TTC549 (cell line): Measurements from ENCODE around the gene BCAP31.
"Not testable (repeated sequence)": the region's sequence is repeated elsewhere in the genome, so short reads cannot be mapped to it uniquely, and the experiment has no call there.

ENCODE experiments used
- FAIRE-seq: peaks from 2 replicates; lab custom pipeline; 2012; peaks lifted over from hg19 to GRCh38; lab: Jason Lieb, UNC

The BCAP31 gene

DNA sequence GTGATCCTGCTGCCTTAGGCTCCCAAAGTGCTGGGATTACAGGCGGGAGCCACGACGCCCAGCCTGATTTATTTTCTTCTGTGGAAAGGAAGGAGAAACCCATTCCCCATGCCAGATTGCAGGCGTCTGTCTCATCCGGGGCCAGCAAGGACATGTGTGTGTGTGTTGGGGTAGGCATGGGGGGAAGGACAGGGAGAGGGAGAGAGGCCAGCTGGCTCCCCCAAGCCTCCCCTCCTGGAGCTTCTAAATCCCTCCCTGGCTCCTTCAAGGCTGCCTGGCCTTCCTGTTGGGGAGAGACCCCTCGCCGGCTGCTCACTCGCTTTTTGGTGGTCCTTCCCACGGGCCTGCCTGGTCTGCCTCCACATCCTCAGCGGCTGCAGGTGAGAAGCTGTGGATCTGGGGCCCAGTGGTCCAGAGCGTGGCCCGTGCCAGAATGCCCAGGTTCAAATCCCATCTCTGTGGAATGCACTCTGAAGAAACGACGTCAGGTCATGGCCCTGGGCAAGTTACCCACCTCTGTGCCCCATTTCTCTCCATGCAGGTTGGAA, 38.5 kb upstream of the BCAP31 start:
- FAIRE-seq, result no peak

DNA sequence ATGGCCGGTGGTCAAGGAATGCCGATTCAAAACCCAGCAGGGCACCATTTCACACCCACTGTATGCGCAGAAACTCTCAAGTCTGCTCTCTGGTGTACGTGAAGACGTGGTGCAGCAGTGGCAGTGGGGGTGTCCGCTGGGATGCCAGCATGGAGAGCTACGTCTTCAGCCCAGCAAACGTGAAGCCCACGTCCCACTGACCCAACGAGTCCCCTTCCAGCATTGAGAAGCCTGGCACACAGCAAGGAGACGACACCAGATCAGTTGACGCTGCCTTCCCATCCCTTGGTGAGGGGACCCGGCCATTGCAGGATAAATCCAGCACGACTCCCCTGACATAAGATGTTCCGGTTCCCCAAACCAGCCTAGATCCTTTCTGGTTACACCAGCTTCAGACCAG, 37.7 kb upstream of the BCAP31 start:
- no peak for FAIRE-seq

DNA sequence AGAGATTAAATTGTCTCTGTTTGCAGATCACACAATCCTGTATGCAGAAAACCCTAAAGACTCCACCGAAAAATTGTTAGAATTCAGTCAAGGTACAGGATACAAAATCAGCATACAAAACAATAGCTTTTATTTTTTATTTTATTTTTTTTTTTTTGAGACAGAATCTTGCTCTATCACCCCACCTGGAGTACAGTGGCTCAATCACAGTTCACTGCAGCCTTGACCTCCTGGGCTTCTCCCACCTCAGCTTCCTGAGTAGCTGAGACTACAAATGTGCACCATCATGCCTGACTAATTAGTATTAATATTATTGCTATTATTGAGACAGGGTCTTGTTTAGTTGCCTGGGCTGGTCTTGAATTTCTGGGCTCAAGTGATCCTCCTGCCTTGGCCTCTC, 30.9 kb upstream of the BCAP31 start:
- no peak for FAIRE-seq

DNA sequence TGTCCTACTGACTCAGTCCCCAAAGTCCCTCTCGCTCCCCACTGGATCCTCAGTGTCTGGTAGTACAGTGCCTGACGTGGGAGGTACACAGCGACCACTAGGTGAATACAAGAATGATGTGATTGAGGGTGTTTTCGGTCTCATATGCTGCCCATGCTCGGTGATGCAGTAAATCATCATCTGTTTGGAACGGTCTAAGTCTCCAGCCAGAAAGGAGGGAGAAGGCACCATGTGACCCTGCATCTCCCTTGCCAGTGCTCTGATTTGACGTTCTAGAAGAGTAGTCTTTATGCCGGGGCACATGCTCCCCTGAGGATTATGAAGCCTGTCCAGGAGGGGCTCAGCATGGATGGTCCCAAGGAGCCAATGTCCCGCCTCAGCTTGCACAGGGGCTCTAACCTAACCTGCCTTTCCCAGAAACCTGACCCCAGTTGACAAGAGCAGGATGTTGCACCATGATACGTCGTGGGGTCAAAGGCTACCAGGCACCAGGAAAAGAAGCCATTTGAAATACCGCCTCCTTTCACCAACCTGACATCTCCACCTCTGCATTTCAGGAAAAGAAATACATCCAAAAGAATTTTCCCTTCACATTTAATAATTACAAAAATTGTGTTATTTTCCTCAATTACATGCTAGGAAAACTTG, 26.1 kb upstream of the BCAP31 start:
- FAIRE-seq, result no peak

DNA sequence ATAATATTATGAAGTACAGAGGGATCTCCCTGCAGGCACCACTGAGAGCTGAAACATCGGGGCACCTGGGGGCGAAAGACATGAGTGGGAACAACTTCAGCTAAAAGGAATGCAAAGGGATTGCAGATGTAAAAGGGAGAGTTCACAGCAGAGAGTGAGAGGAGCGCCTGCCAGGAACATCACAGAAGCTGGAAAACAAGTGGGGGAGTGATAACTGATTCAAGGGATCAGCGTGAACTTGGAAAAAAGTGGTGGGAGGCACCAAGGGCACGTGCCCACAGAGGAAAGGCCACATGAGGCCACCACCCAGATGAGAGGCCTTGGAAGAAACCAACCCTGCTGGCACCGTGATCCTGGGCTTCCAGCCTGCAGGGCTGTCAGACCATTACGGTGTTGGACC, 24.8 kb upstream of the BCAP31 start:
- not testable (repeated sequence) for FAIRE-seq

DNA sequence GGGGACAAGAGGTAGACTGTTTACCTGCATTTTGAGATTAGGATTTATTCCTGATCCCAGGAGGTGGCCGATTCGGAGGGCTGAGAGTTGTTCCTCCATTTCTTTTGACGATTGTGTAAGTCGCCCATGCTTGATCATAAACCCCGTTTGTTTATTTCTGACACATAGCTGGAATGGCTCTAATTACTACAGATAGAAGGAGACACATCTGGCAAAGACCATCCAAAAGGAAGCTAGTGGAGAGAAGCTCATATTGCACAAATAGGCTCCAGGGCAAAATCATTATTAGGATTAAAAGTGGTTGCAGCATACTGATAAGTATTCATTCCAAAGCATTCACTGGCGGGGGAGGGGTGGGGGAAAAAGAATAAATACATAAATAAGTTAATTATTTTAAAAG, 22.8 kb upstream of the BCAP31 start:
- FAIRE-seq, result not testable (repeated sequence)

DNA sequence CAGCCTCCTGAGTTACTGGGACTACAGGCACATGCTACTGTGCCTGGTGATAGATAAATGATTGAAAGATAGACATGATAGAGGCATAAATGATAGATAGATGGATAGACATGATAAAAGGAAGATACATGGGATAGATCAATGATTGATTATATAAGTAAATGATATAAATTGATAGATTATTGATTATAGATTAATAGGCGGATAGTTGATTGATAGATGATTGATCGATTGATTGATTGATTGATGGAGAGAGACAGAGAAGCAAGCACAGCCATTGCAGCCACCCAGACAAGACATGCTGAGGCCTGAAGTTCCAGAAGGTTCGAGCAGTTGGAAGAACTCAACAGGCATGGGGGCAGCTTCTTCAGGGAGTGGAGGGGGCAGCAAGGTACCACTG, 22.2 kb upstream of the BCAP31 start:
- FAIRE-seq, result no peak

DNA sequence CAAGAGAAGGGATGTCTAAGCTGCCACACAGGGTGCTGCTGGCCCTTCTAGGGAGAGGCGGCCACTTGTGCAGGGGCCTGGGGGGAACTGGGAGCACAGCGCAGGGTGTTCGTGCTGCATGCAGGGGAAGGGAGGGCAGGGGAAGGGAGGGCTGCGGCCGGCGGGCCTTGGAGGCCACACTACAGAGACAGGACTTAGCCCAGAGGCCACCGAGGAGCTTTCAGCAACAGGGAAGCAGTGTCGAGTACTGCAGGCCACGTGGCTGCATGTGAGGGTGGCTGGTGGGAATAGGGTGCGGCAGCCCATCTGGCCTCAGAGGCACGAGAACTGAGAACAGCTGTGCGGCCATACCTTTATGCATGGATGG, 20.9 kb upstream of the BCAP31 start:
- not testable (repeated sequence) for FAIRE-seq

DNA sequence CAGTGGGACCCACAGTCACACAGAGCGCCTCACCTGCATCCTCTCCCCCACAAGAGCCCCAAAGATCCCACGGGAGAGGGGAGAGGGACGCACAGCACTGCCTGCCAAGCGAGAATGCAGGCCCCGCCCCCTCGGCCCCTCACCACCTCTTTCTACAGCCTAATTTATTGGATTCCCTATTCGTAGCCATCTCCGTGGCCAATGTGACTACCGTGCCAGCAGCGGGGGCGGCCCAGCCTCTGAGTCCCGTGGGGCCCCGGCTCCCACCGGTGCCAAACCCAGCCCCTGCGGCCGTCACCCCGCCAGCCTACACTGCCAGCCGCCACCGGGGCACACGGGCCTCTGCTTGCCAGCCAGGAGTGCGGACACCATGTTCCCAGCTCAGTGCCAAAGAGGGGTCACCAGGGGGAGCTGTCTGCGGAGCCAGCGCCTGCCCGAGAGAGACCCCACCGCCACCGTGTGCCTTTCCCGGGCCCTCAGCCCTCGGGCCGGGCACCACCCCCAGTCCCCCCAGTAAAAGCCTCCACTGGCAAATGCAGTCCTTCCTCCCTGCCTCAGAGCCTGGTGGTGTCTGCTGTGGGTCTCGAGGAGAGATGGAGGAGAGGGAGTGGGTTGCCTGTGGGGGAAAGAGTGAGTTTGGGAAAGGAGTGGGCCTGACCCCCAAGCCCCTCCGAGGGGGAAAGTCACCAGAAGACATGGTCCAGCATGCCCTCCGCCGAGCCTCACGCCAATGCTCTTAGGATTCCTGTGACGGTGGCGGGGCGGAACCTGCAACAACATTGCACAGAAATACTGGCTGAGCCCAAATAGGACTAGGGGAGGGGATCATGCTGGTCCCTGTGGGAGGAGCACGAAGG, 20.3 kb upstream of the BCAP31 start:
- no peak for FAIRE-seq

DNA sequence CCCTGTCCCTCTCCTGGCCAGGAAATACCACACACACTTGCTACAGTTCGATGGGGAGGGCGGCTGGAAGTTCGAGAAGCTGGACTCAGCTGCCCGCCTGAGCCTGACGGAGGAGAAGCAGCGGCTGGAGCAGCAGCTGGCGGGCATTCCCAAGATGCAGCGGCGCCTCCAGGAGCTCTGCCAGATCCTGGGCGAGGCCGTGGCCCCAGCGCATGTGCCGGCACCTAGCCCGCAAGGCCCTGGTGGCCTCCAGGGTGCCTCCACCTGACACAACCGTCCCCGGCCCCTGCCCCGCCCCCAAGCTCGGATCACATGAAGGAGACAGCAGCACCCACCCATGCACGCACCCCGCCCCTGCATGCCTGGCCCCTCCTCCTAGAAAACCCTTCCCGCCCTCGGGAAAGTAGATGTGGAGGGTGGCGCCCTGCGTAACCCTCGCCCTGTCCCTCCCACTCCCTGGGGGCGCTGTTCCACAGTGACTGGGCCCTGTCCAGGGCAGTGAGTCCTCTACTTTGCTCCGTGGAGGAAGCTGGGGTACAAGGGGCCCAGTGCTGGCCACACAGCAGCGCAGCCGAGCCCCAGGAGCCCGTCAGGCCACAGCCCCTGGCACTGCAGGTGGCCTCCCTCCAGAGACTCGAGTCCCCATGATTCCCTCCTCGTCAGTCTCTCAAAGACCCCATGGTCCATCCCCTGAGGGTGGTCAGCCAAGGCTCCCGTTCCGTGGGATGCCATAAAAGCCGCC, 19.5 kb upstream of the BCAP31 start:
- FAIRE-seq, result not testable (repeated sequence)

DNA sequence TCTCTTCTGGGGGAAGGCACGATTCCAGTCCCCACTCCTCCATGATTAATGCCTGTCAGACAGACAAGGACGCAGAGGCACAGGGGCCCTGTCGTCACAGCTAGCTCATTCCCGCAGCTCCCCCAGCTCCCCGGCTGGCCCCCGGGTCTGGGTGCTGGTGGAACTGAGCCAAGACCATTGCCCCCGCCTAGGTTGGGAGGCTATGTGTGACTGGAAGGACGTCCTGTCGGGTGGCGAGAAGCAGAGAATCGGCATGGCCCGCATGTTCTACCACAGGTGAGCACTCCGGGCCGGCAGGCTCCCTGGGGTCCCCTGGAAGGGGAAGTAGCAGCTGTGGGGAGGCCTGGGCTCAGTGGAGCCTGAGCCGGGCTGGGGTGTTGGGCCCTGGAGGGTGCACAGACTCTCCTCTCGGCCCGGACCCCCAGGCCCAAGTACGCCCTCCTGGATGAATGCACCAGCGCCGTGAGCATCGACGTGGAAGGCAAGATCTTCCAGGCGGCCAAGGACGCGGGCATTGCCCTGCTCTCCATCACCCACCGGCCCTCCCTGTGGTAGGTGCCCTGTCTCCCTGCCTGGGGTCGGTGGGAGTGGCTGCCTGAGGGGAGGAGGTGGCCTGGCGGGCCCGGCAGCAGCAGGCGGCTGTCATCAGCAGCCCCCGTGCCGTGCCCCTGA, 18.7 kb upstream of the BCAP31 start:
- not testable (repeated sequence) for FAIRE-seq

DNA sequence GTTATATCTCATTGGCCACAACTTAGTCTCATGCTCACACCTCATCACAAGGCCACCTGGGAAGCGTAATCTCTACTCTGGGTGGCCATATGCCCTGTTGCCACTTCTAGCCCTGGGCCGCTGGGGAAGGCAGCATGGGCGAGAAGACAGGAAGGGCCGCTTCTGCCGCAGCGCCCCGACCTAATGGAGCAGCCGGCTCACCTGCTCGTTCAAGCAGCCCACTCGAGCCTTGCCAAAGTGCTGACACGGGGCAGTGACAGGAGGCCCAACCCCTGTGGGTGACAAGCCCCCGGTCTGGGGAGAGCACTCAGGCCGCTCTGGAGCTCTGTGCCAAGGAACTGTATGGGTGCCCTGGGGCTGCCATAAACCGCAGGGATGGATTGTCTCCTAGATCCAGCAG, 17.9 kb upstream of the BCAP31 start:
- FAIRE-seq, result not testable (repeated sequence)

DNA sequence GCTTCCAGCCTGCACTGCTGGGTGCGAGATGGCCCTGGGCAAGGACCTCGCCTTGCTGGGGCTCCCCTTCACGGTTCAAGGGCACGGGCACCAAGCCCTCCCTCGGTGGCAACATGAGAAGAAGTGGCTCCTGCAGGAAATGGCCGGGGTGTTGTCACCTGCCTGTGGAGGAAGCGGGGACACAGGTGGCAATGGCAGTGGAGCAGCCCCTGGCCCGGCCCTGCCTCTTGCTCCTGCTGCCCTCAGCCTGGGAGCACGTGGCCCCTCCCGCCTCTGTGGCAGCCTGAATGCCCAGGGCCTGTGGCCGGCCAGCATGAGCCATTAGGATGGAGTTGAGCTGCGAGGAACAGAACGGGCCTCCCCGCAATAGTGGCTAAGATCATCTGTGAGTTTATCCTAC, 17.3 kb upstream of the BCAP31 start:
- FAIRE-seq, result no peak

DNA sequence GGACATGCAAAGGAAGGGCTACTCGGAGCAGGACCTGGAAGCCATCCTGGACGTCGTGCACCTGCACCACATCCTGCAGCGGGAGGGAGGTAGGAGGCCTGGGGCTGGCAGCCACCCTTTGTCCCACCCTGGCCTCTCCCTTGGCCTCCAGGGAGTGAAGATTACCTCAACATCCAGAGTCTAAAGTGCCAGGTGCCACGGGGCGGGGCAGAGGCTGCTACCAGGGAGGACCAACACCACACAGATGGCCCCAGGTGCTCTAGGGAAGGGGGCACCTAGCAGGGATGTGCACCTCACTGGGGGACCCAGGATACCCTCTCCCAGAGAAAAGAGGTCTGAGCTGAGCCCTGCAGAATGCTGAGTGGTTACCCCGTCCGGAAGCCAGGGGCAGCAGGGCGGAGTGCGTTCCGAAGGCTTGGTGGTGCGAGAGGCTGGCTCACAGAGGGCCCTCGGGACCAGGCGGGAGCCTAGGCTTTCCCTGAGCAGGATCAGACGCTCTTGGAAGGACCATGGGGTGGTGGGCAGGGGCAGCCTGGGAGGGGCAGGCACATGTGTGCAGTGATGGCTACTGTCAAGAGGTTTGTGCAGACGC, 16.5 kb upstream of the BCAP31 start:
- no peak for FAIRE-seq

DNA sequence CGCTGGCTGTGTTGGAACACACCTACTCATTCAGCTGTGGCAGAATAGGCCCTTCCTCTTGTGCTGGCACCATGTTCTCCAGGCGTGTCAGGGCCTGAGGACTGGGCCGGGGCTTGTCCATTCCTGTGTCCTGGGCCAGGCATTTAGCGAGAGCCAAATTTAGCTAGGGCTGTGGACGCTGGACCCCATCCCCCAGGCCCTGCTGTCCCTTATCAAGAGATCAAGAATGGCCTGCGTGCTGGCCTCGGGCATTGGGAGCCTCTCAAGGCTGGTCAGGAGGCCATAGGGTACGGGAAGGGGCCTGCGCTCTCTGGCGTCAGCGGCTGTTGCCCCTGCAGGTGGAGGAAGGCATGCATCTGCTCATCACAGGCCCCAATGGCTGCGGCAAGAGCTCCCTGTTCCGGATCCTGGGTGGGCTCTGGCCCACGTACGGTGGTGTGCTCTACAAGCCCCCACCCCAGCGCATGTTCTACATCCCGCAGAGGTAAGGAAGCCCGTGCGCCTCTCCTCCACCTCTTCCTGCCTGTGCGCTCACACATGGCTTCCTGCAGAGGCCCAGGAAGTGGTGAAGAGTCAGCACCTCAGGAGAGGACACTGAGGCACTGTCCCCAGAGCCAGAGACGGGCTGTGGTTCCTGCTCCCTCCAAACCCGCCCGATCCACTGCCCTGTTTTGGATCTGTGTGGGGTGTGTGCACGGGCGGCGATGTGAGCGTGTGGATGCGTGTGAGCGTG, 15.7 kb upstream of the BCAP31 start:
- no peak for FAIRE-seq

DNA sequence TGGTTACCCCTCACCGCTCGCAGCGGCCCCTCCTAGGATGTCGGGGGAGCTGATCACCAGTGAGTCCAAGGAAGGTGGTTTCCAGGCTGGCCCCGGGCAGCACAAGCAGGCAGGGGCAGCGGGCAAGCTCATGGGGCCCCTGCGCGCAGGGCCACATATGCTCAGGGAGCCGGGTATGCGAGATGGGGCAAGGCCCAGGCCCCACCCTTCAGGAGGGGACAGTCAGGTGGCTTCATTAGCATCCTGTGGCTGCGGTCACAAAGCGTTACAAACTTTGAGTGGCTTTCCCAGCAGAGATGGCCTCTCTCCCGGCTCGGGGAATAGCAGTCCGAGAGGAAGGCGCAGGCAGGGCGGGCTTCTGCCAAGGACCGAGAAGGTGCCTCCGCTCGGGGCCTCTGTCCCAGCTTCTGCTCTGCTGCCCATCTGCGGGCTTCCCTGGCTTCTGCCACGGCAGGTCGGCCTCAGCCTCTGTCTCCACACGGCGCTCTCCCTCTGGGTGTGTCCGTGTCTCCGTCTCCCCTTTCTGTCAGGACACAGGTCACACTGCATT, 13.9 kb upstream of the BCAP31 start:
- no peak for FAIRE-seq

DNA sequence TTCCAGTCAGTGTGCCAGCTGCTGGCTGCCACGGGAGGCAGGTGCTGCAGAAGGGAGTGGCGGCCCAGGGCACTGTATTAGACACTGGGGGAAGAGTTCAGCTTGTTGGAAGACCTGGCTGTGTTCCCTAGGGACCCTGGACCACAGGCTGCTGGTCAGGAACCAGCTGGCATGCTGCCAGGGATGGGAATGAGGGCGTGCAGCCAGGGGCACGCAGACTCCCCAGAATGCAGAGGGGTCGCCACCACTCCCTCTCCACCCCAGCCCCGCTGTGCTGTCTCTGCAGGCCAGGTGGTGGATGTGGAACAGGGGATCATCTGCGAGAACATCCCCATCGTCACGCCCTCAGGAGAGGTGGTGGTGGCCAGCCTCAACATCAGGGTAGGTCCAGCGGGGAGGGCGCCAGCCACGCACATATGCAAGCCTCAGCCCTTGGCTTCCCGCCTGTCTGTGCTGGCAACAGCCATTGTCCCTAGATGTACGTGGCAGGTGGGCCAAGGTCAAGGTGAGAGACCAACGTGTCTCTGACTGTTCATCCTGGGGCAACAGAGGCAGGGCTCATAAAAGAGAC, 12.8 kb upstream of the BCAP31 start:
- no peak for FAIRE-seq

DNA sequence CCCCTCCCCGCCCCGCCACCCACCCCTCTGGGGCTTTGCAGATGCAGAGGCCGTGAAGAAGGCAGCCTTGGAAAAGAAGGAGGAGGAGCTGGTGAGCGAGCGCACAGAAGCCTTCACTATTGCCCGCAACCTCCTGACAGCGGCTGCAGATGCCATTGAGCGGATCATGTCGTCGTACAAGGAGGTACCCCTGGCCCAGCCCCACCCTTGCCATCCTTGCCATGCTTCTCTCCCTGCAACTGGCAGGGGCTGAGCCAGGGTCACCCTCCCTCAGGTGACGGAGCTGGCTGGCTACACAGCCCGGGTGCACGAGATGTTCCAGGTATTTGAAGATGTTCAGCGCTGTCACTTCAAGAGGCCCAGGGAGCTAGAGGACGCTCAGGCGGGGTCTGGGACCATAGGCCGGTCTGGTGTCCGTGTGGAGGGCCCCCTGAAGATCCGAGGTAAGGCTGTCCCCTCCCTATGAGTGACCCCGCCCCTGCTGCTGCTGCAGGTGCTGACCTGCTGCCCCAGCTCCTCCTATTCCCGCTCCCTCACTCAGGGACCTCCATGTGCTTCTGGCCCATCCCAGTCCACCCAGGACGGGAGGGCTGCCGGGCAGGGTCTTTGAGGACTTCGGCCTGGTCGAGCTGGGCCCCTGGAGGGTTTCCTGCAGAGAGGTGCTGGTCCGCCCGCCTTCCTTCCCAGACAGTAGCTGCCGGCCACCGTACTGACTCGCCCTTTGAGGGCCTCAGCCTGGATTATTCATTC, 12.1 kb upstream of the BCAP31 start:
- no peak for FAIRE-seq

DNA sequence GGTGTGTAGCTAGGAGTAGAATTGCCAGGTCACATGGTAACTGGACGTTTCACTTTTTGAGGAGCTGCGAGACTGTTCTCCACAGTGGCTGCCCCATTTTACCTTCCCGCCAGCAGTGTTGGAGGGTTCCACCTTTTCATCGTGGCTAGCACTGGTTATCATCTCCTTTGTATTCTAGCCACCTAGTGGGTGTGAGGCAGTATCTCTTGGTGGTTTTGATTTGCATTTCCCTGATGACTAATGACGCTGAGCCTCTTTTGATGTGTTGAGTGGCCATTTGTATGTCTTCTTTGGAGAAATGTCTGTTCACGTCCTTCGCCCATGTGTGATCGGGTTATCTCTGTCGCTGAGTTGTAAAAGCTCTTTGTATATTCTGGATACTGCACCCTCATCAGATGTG, 11.1 kb upstream of the BCAP31 start:
- FAIRE-seq, result no peak

DNA sequence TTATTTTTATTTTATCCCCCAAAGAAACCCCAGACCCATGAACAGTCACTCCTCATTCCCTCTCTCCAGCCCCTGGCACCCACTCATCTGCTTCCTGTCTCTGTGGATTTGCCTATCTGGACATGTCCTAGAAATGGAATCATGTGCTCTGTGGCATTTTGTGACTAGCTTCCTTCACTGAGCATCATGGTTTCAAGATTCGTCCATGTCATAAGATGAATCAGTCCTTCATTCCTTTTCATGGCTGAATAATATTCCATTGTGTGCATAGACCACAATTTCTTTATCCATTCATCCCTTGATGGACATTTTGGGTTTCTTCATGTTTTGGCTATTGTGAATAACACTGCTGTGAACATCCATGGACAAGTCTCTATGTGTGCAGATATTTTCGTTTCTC, 10.7 kb upstream of the BCAP31 start:
- FAIRE-seq, result no peak
